CD14-positive monocyte (primary cell): Measurements from ENCODE around the gene FOXA1. TPM values are rescaled to one million over a fixed set of nuclear protein-coding genes. Genes with fewer than 3 reads are reported as not detected.

Source experiments
- DNase-seq, 3 donors: peaks; one replicate each; pipeline ENCODE4 v3.0.0-alpha.2; 2011 to 2022
- H2AFZ ChIP-seq: 2 replicates; pipeline ENCODE4 v1.6.0; 2012; ENCODE audit warnings: mild to moderate bottlenecking, low read depth, low read length, inconsistent platforms; ENCODE audit not compliant: insufficient read depth, poor library complexity, severe bottlenecking
- H3K27ac ChIP-seq, 2 donors: 1 replicate in 1 of 2; 2 replicates in 1 of 2; pipeline ENCODE4 v1.5.1; 2012 to 2013; ENCODE audit warnings: low read length in 2 of 2, control low read depth in 1 of 2, inconsistent platforms in 1 of 2, low read depth in 1 of 2, mild to moderate bottlenecking in 1 of 2
- H3K27me3 ChIP-seq, 2 donors: one replicate each; pipeline versions ENCODE4 v1.6.0 to v1.6.1; 2011 to 2013; ENCODE audit warnings: low read length in 2 of 2; ENCODE audit not compliant: control insufficient read depth in 2 of 2, insufficient read depth in 2 of 2
- H3K36me3 ChIP-seq, 2 donors: replicated peaks in 1 of 2; 1 replicate in 1 of 2; 2 replicates in 1 of 2; pipeline versions ENCODE4 v1.5.1 to v1.6.1; 2012 to 2013; ENCODE audit warnings: low read length in 2 of 2, control low read depth in 1 of 2, inconsistent platforms in 1 of 2, mild to moderate bottlenecking in 1 of 2; ENCODE audit not compliant: insufficient read depth in 2 of 2, control insufficient read depth in 1 of 2
- H3K4me1 ChIP-seq, 2 donors: 1 replicate in 1 of 2; 2 replicates in 1 of 2; pipeline versions ENCODE4 v1.5.1 to v1.6.1; 2012 to 2013; ENCODE audit warnings: low read length in 2 of 2, control low read depth in 1 of 2, inconsistent platforms in 1 of 2, mild to moderate bottlenecking in 1 of 2, moderate library complexity in 1 of 2; ENCODE audit not compliant: insufficient read depth in 2 of 2, control insufficient read depth in 1 of 2
- H3K4me2 ChIP-seq: replicated peaks from 2 replicates; pipeline ENCODE3; 2012; ENCODE audit warnings: low read length, moderate library complexity, mild to moderate bottlenecking; ENCODE audit not compliant: poor library complexity, severe bottlenecking; ENCODE audit errors: extremely low read depth
- H3K4me3 ChIP-seq, 3 experiments: fragments of 200-600 bp in 1 of 3; sonication (generic) in 1 of 3; replicated peaks in 1 of 3; 1 replicate in 2 of 3; 2 replicates in 1 of 3; pipeline ENCODE4 v1.5.1; 2011 to 2013; ENCODE audit warnings: low read length in 3 of 3, mild to moderate bottlenecking in 3 of 3, control low read depth in 2 of 3, low read depth in 2 of 3, inconsistent platforms in 1 of 3, moderate library complexity in 1 of 3
- H3K79me2 ChIP-seq: 2 replicates; pipeline ENCODE4 v1.6.0; 2012; ENCODE audit warnings: mild to moderate bottlenecking, control low read depth, inconsistent platforms, low read length, moderate library complexity; ENCODE audit not compliant: insufficient read depth
- H3K9ac ChIP-seq: 2 replicates; pipeline ENCODE4 v1.6.0; 2017; ENCODE audit warnings: low read length, mild to moderate bottlenecking; ENCODE audit not compliant: insufficient read depth, poor library complexity, severe bottlenecking
- H3K9me3 ChIP-seq, 2 donors: replicated peaks in 1 of 2; 1 replicate in 1 of 2; 2 replicates in 1 of 2; pipeline versions ENCODE4 v1.5.1 to v1.6.1; 2012 to 2013; ENCODE audit warnings: low read length in 2 of 2, control low read depth in 1 of 2; ENCODE audit not compliant: control insufficient read depth in 1 of 2, insufficient read depth in 1 of 2
- H4K20me1 ChIP-seq: 2 replicates; pipeline ENCODE4 v1.6.0; 2012; ENCODE audit warnings: mild to moderate bottlenecking, low read length, control low read depth, moderate library complexity; ENCODE audit not compliant: insufficient read depth
- H3K27ac Mint-ChIP-seq, 7 donors: one replicate each; pipeline ENCODE4 v1.8.0; 2020; ENCODE audit warnings: mild to moderate bottlenecking in 7 of 7, mixed read lengths in 7 of 7, moderate library complexity in 6 of 7, inconsistent platforms in 2 of 7
- H3K27me3 Mint-ChIP-seq, 3 donors: one replicate each; pipeline ENCODE4 v1.8.0; 2021 to 2022; ENCODE audit warnings: low read depth in 3 of 3, mild to moderate bottlenecking in 3 of 3, mixed read lengths in 3 of 3, moderate library complexity in 3 of 3, inconsistent platforms in 1 of 3
- H3K36me3 Mint-ChIP-seq, 2 donors: one replicate each; pipeline ENCODE4 v1.8.0; 2020; ENCODE audit warnings: mixed read lengths in 2 of 2, inconsistent platforms in 1 of 2, mild to moderate bottlenecking in 1 of 2
- H3K4me1 Mint-ChIP-seq: one replicate; pipeline ENCODE4 v1.8.0; 2020; ENCODE audit warnings: mild to moderate bottlenecking, mixed read lengths
- H3K4me3 Mint-ChIP-seq, 2 donors: one replicate each; pipeline ENCODE4 v1.8.0; 2020; ENCODE audit warnings: mild to moderate bottlenecking in 2 of 2, mixed read lengths in 2 of 2, moderate library complexity in 1 of 2
- H3K9me3 Mint-ChIP-seq, 7 donors: one replicate each; pipeline ENCODE4 v1.8.0; 2020 to 2022; ENCODE audit warnings: mixed read lengths in 7 of 7, mild to moderate bottlenecking in 6 of 7, moderate library complexity in 6 of 7, inconsistent platforms in 2 of 7
- CTCF ChIP-seq: fragments of 200-600 bp; IDR thresholded peaks from one replicate; pipeline ENCODE4 v1.8.0; 2022; ENCODE audit warnings: antibody characterized with exemption, mild to moderate bottlenecking
- WGBS: methylation state at CpG from one replicate; pipeline ENCODE4 v1.1.5; 2013; ENCODE audit warnings: missing lambda C conversion rate; ENCODE audit not compliant: insufficient coverage; 5-methylcytosine and 5-hydroxymethylcytosine counted together
- intact Hi-C, 2 donors: fragments of 100-400 bp; cut with micrococcal nuclease; formaldehyde crosslinking; loops; one replicate each; pipeline versions ENCODE4 v1.15.0 to v1.15.1; 2023
- polyA plus RNA-seq, 3 donors: library from polyadenylated mRNA; depleted of rRNA in 1 of 3; unstranded in 2 of 3; stranded (reverse) in 1 of 3; fragments of 300-500 nt in 2 of 3; fragments of >200 nt in 1 of 3; fragmentation: Illumina TruSeq in 2 of 3; gene quantifications; 1 replicate in 2 of 3; 2 replicates in 1 of 3; pipeline ENCODE4 v1.2.3, GENCODE V29; 2012 to 2021

FOXA1 gene
- polyA plus RNA-seq, 3 donors: 0.09 TPM; not detected in 2

- intact Hi-C loops: no loop called here
- H3K36me3 ChIP-seq: no peaks in the 10 kb centered on the region
- no peaks in the 10 kb centered on the region for H3K9me3 ChIP-seq
- TF ChIP-seq CTCF: no peak
- H3K4me3 ChIP-seq: no peak overlapping the region
- H3K9me3 Mint-ChIP-seq: peaks cover 0 to 3% (median 0%) of the 10 kb centered on the region in 7 donors
- H3K27me3 ChIP-seq: no peaks in the 10 kb centered on the region
- no peaks in the 10 kb centered on the region for H4K20me1 ChIP-seq
- H3K27me3 Mint-ChIP-seq: no peaks in the 10 kb centered on the region
- H2AFZ ChIP-seq: no peak overlapping the region
- no peak overlapping the region for H3K4me2 ChIP-seq
- H3K9ac ChIP-seq: no peak overlapping the region
- H3K27ac ChIP-seq: no peak overlapping the region
- no peaks in the 10 kb centered on the region for H3K4me1 Mint-ChIP-seq
- H3K27ac Mint-ChIP-seq: no peak overlapping the region
- no CpG with 5 or more reads among the region's 1 CpG for WGBS
- no peaks in the 10 kb centered on the region for H3K36me3 Mint-ChIP-seq
- no peak overlapping the region for H3K4me3 Mint-ChIP-seq
- no peaks in the 10 kb centered on the region for H3K79me2 ChIP-seq
- no peak for DNase-seq
- H3K4me1 ChIP-seq: no peaks in the 10 kb centered on the region
Observed at GRCh38 chr14:37539992-37540391, 55.1 kb downstream of the FOXA1 start.

Other genes starting within 250 kb of the FOXA1 start
- not detected for gene TTC6, start 380 bp upstream of the FOXA1 start, polyA plus RNA-seq